Spleen (tissue), 11 donors: ENCODE data around the gene TTC34. TPM values are rescaled to one million over a fixed set of nuclear protein-coding genes. Genes with fewer than 3 reads are reported as not detected.

Experiments used
- DNase-seq: peaks from one replicate; pipeline ENCODE4 v3.0.0-alpha.2; 2020
- H3K27ac ChIP-seq, 8 donors: fragments of 200-600 bp; sonication (generic) in 7 of 8; 1 replicate in 4 of 8; 2 replicates in 4 of 8; pipeline versions ENCODE4 v1.5.0 to v1.8.0; 2016 to 2021; ENCODE audit warnings: inconsistent platforms in 4 of 8, mild to moderate bottlenecking in 4 of 8, moderate library complexity in 1 of 8
- H3K27me3 ChIP-seq, 7 donors: fragments of 200-600 bp; sonication (generic) in 6 of 7; replicated peaks in 1 of 7; 1 replicate in 4 of 7; 2 replicates in 3 of 7; pipeline versions ENCODE4 v1.5.0 to v1.8.0; 2016 to 2021; ENCODE audit warnings: inconsistent platforms in 3 of 7, mild to moderate bottlenecking in 1 of 7
- H3K36me3 ChIP-seq, 6 donors: fragments of 200-600 bp; sonication (generic) in 5 of 6; 1 replicate in 4 of 6; 2 replicates in 2 of 6; pipeline versions ENCODE4 v1.5.0 to v1.8.0; 2016 to 2021; ENCODE audit warnings: inconsistent platforms in 2 of 6
- H3K4me1 ChIP-seq, 6 donors: fragments of 200-600 bp; sonication (generic) in 5 of 6; 1 replicate in 3 of 6; 2 replicates in 3 of 6; pipeline versions ENCODE4 v1.5.0 to v1.8.0; 2016 to 2021; ENCODE audit warnings: inconsistent platforms in 3 of 6
- H3K4me3 ChIP-seq, 8 donors: fragments of 200-600 bp; sonication (generic) in 7 of 8; 1 replicate in 4 of 8; 2 replicates in 4 of 8; pipeline versions ENCODE4 v1.5.0 to v1.8.0; 2016 to 2021; ENCODE audit warnings: inconsistent platforms in 4 of 8, mild to moderate bottlenecking in 4 of 8, moderate library complexity in 2 of 8
- H3K9me3 ChIP-seq, 8 donors: fragments of 200-600 bp; sonication (generic) in 7 of 8; 1 replicate in 4 of 8; 2 replicates in 4 of 8; pipeline versions ENCODE4 v1.5.0 to v1.8.0; 2016 to 2021; ENCODE audit warnings: inconsistent platforms in 4 of 8
- CTCF ChIP-seq, 11 experiments: fragments of 200-600 bp in 7 of 11; fragments of 450-650 bp in 4 of 11; sonication (generic) in 4 of 11; IDR thresholded peaks in 8 of 11; conservative IDR thresholded peaks in 3 of 11; 1 replicate in 7 of 11; 2 replicates in 4 of 11; pipeline versions ENCODE4 v1.4.0 to v1.8.0; 2016 to 2021; ENCODE audit warnings: antibody characterized with exemption in 11 of 11, inconsistent platforms in 4 of 11, mild to moderate bottlenecking in 1 of 11
- POLR2A ChIP-seq, 3 donors: fragments of 450-650 bp; IDR thresholded peaks; one replicate each; pipeline ENCODE4 v1.5.1; 2017; ENCODE audit warnings: antibody characterized with exemption in 3 of 3, mild to moderate bottlenecking in 1 of 3
- POLR2AphosphoS5 ChIP-seq, 3 donors: sonication (generic); formaldehyde crosslinking; IDR thresholded peaks; one replicate each; pipeline ENCODE4 v1.5.1; 2017; ENCODE audit warnings: antibody characterized with exemption in 3 of 3
- WGBS, 5 donors: extraction: QIAGEN DNeasy Blood & Tissue Kit in 3 of 5; methylation state at CpG; one replicate each; pipeline versions ENCODE4 v1.1.5 to v1.1.7; 2013 to 2018; 5-methylcytosine and 5-hydroxymethylcytosine counted together
- intact Hi-C: fragments of 100-400 bp; cut with DNase I; formaldehyde crosslinking; loops from one replicate; pipeline ENCODE4 v1.15.0; 2023; ENCODE audit warnings: low total_unique reads
- polyA plus RNA-seq, 3 donors: library from polyadenylated mRNA; stranded (reverse); fragments of 200-250 nt; gene quantifications; one replicate each; pipeline ENCODE4 v1.2.1, GENCODE V29; 2013
- total RNA-seq, 7 donors: library from RNA; depleted of rRNA in 3 of 7; stranded (reverse); fragments of >200 nt in 3 of 7; fragmentation: NEBNext Ultra II Directional in 4 of 7; extraction: Animal tissue kit (Norgen Biotek cat#: 25700) in 4 of 7; gene quantifications; one replicate each; pipeline versions ENCODE4 v1.1.0 to v1.2.1, GENCODE V29; 2016 to 2021
- donor health status: healthy with polysubstance abuse.
- donor health status: DM: no; HTN: no; CAD: no; lungs with moderate emphysema.
- donor health status: DM: no; HTN: no; CAD: no.
- donor health status: Bipolar disorder and iron deficiency.
- donor health status: healthy.
- donor health status: DM: no; HTN: no; CAD: no.
- donor health status: DM: yes; HTN: yes; CAD: no.

The TTC34 gene
- total and polyA plus RNA-seq, 10 donors = 0.09 to 2.8 (median 1.4) TPM

GRCh38 chr1:2847086-2847985 is 45.8 kb upstream of the TTC34 start:
- peaks cover 0 to 12% (median 6%) of the 10 kb centered on the region in 8 donors for H3K9me3 ChIP-seq
- no peaks in the 10 kb centered on the region for H3K36me3 ChIP-seq
- 56 to 64% (median 59%) methylated on average over 20 to 23 of the region's 23 CpGs for WGBS, 5 donors
- intact Hi-C loops = no loop called here
- H3K4me1 ChIP-seq = no peaks in the 10 kb centered on the region
- peaks cover 0 to 58% (median 0%) of the 10 kb centered on the region in 7 donors for H3K27me3 ChIP-seq
- no peak for TF ChIP-seq POLR2A (IDR thresholded peaks at IDR 0.05)
- no peak for TF ChIP-seq POLR2AphosphoS5 (IDR thresholded peaks at IDR 0.05)
- TF ChIP-seq CTCF (IDR thresholded peaks at IDR 0.05 in 8 of 11, conservative IDR thresholded peaks at IDR 0.05 in 3 of 11) = no peak
- DNase-seq = no peak
- H3K4me3 ChIP-seq = no peak overlapping the region
- no peak overlapping the region for H3K27ac ChIP-seq

- H3K27me3 ChIP-seq = peaks cover 0 to 54% (median 0%) of the 10 kb centered on the region in 7 donors
- H3K36me3 ChIP-seq = no peaks in the 10 kb centered on the region
- H3K4me3 ChIP-seq = no peak overlapping the region
- H3K4me1 ChIP-seq = no peaks in the 10 kb centered on the region
- H3K27ac ChIP-seq = no peak overlapping the region
- no peak for TF ChIP-seq POLR2AphosphoS5 (IDR thresholded peaks at IDR 0.05)
- TF ChIP-seq POLR2A (IDR thresholded peaks at IDR 0.05) = no peak
- TF ChIP-seq CTCF (IDR thresholded peaks at IDR 0.05 in 8 of 11, conservative IDR thresholded peaks at IDR 0.05 in 3 of 11) = no peak
- intact Hi-C loops = no loop called here
- WGBS, 5 donors = 26 to 36% (median 32%) methylated on average over 8 to 9 of the region's 9 CpGs
- DNase-seq = no peak
- peaks cover 0 to 12% (median 6%) of the 10 kb centered on the region in 8 donors for H3K9me3 ChIP-seq
Observed at GRCh38 chr1:2845869-2846268, 44.4 kb upstream of the TTC34 start.

GRCh38 chr1:2840036-2840809 is 38.7 kb upstream of the TTC34 start:
- Histone ChIP-seq H3K9me3 (peaks cover 0 to 14% (median 6%) of the 10 kb centered on the region in 8 donors), H3K4me3 (no peak overlapping the region), H3K27me3 (peaks cover 0 to 14% (median 0%) of the 10 kb centered on the region in 7 donors), H3K27ac (peak overlapping the region in 1 of 8 donors; percentile 30), H3K36me3 (no peaks in the 10 kb centered on the region), H3K4me1 (peaks cover 0 to 9% (median 0%) of the 10 kb centered on the region in 6 donors)
- peak; percentile 68 for DNase-seq
- TF ChIP-seq POLR2A (IDR thresholded peaks at IDR 0.05) (no peak), CTCF (IDR thresholded peaks at IDR 0.05 in 8 of 11, conservative IDR thresholded peaks at IDR 0.05 in 3 of 11) (peak in 5 of 11 experiments; percentile 5 to 57 (median 20))
- 24 to 38% (median 26%) methylated on average over 16 of the region's 16 CpGs for WGBS, 5 donors
- intact Hi-C loops = no loop called here
